Measurements from ENCODE around the gene CPXM1. TPM values are rescaled to one million over a fixed set of nuclear protein-coding genes. Genes with fewer than 3 reads are reported as not detected.

Gene CPXM1
- total RNA-seq, 1 experiment from 2014 or later, result not detected

- ChIA-PET CTCF (no interaction called here), POLR2A (ENCODE audit: unreplicated experiment) (no interaction called here)
- Histone ChIP-seq H3K9ac (ENCODE audit: low read length) (no peak overlapping the region), H3F3A (ENCODE audit: low read length, unreplicated experiment) (no peaks in the 10 kb centered on the region), H3K4me3 (ENCODE audit: low read length) (no peak overlapping the region), H3K4me2 (ENCODE audit: low read length) (no peak overlapping the region), H3K79me2 (ENCODE audit: low read length) (no peaks in the 10 kb centered on the region), H3K9me2 (replicated peaks; ENCODE audit: low read length) (no peaks in the 10 kb centered on the region), H3K27me3 (ENCODE audit: low read length) (peaks cover 40% of the 10 kb centered on the region), H3K9me3 (ENCODE audit: low read length) (no peaks in the 10 kb centered on the region), H2AFZ (ENCODE audit: low read length) (no peak overlapping the region), H3K27ac (ENCODE audit: low read length) (no peak overlapping the region), H3K4me1 (ENCODE audit: insufficient read depth, low read length) (no peaks in the 10 kb centered on the region), H3K36me3 (ENCODE audit: low read depth, low read length) (no peaks in the 10 kb centered on the region), H4K20me1 (ENCODE audit: low read length) (no peaks in the 10 kb centered on the region)
- DNase-seq (no peak), ATAC-seq (no peak)
- intact Hi-C loops (cut with micrococcal nuclease), result no loop called here
- BruUV-seq (replicated peaks), result no TSS peak
- TF ChIP-seq EZH2 (IDR thresholded peaks at IDR 0.05; ENCODE audit: low read length, unreplicated experiment) (no peak), CTCF (conservative IDR thresholded peaks at IDR 0.05; ENCODE audit: low read depth, low read length) (no peak), EZH2phosphoT487 (IDR thresholded peaks at IDR 0.05; ENCODE audit: borderline replicate concordance, low read length) (no peak)
These were observed 6.2 kb downstream of the CPXM1 start for GRCh38 chr20:2794202-2794748.

GRCh38 chr20:2793471-2793870 is 7.0 kb downstream of the CPXM1 start:
- Histone ChIP-seq H3K4me1 (ENCODE audit: insufficient read depth, low read length) (no peaks in the 10 kb centered on the region), H3K9ac (ENCODE audit: low read length) (no peak overlapping the region), H3K4me2 (ENCODE audit: low read length) (no peak overlapping the region), H3K79me2 (ENCODE audit: low read length) (no peaks in the 10 kb centered on the region), H3F3A (ENCODE audit: low read length, unreplicated experiment) (no peaks in the 10 kb centered on the region), H3K9me2 (replicated peaks; ENCODE audit: low read length) (no peaks in the 10 kb centered on the region), H4K20me1 (ENCODE audit: low read length) (no peaks in the 10 kb centered on the region), H3K9me3 (ENCODE audit: low read length) (no peaks in the 10 kb centered on the region), H3K4me3 (ENCODE audit: low read length) (no peak overlapping the region), H3K27ac (ENCODE audit: low read length) (no peak overlapping the region), H2AFZ (ENCODE audit: low read length) (no peak overlapping the region), H3K27me3 (ENCODE audit: low read length) (peaks cover 40% of the 10 kb centered on the region), H3K36me3 (ENCODE audit: low read depth, low read length) (no peaks in the 10 kb centered on the region)
- ATAC-seq, result no peak
- BruUV-seq (replicated peaks), result no TSS peak
- POLR2A ChIA-PET (ENCODE audit: unreplicated experiment), result no interaction called here
- CTCF ChIA-PET, result interaction anchor here (0.7 kb wide), 1 partner anchor 602 kb away, joined by 3 read pairs; no protein-coding TSS in a partner anchor
- TF ChIP-seq EZH2phosphoT487 (IDR thresholded peaks at IDR 0.05; ENCODE audit: borderline replicate concordance, low read length) (no peak), CTCF (conservative IDR thresholded peaks at IDR 0.05; ENCODE audit: low read depth, low read length) (no peak), EZH2 (IDR thresholded peaks at IDR 0.05; ENCODE audit: low read length, unreplicated experiment) (no peak)
- DNase-seq, result no peak
- intact Hi-C loops (cut with micrococcal nuclease), result no loop called here

- Histone ChIP-seq H3K27ac (ENCODE audit: low read length) (no peak overlapping the region), H3K9me2 (replicated peaks; ENCODE audit: low read length) (no peaks in the 10 kb centered on the region), H3K4me1 (ENCODE audit: insufficient read depth, low read length) (no peaks in the 10 kb centered on the region), H4K20me1 (ENCODE audit: low read length) (no peaks in the 10 kb centered on the region), H3F3A (ENCODE audit: low read length, unreplicated experiment) (no peaks in the 10 kb centered on the region), H2AFZ (ENCODE audit: low read length) (no peak overlapping the region), H3K4me2 (ENCODE audit: low read length) (no peak overlapping the region), H3K36me3 (ENCODE audit: low read depth, low read length) (no peaks in the 10 kb centered on the region), H3K9ac (ENCODE audit: low read length) (no peak overlapping the region), H3K27me3 (ENCODE audit: low read length) (peaks cover 14% of the 10 kb centered on the region), H3K9me3 (ENCODE audit: low read length) (no peaks in the 10 kb centered on the region), H3K79me2 (ENCODE audit: low read length) (no peaks in the 10 kb centered on the region), H3K4me3 (ENCODE audit: low read length) (no peak overlapping the region)
- no TSS peak for BruUV-seq (replicated peaks)
- no peak for ATAC-seq
- intact Hi-C loops (cut with micrococcal nuclease), result no loop called here
- DNase-seq, result no peak
- no peak for TF ChIP-seq CTCF (conservative IDR thresholded peaks at IDR 0.05; ENCODE audit: low read depth, low read length)
- TF ChIP-seq EZH2 (IDR thresholded peaks at IDR 0.05; ENCODE audit: low read length, unreplicated experiment), result no peak
- no peak for TF ChIP-seq EZH2phosphoT487 (IDR thresholded peaks at IDR 0.05; ENCODE audit: borderline replicate concordance, low read length)
- ChIA-PET POLR2A (ENCODE audit: unreplicated experiment) (interaction anchor here (0.7 kb wide), 1 partner anchor 763 kb away, joined by 5 read pairs; no protein-coding TSS in a partner anchor), CTCF (no interaction called here)
These were observed 16.4 kb downstream of the CPXM1 start for GRCh38 chr20:2783908-2784566.
